Smooth muscle cell (in vitro differentiated cells): Measurements from ENCODE around the gene ELFN2. TPM values are rescaled to one million over a fixed set of nuclear protein-coding genes. Genes with fewer than 3 reads are reported as not detected.

Source experiments
- DNase-seq: peaks from one replicate; lab custom pipeline; 2025; ENCODE audit not compliant: unreplicated experiment; lab: John Stamatoyannopoulos, UW
- H2AFZ ChIP-seq: fragments of 200-600 bp; sonication (generic); 2 replicates; pipeline ENCODE4 v1.6.0; 2016; ENCODE audit warnings: antibody characterized with exemption, low read depth, mild to moderate bottlenecking
- H3F3A ChIP-seq: fragments of 200-600 bp; sonication (generic); 2 replicates; pipeline ENCODE4 v1.6.0; 2017; ENCODE audit warnings: antibody characterized with exemption, low read depth
- H3K27ac ChIP-seq: fragments of 200-600 bp; sonication (generic); 2 replicates; pipeline ENCODE4 v1.5.1; 2016; ENCODE audit warnings: low read depth, mild to moderate bottlenecking
- H3K27me3 ChIP-seq: fragments of 200-600 bp; sonication (generic); 2 replicates; pipeline ENCODE4 v1.6.1; 2016; ENCODE audit warnings: low read depth, mild to moderate bottlenecking
- H3K36me3 ChIP-seq: fragments of 200-600 bp; sonication (generic); 2 replicates; pipeline ENCODE4 v1.5.1; 2016; ENCODE audit warnings: low read depth
- H3K4me1 ChIP-seq: fragments of 200-600 bp; sonication (generic); 2 replicates; pipeline ENCODE4 v1.5.1; 2016; ENCODE audit warnings: low read depth
- H3K4me2 ChIP-seq: fragments of 200-600 bp; sonication (generic); 2 replicates; pipeline ENCODE4 v1.6.0; 2016; ENCODE audit warnings: mild to moderate bottlenecking
- H3K4me3 ChIP-seq: fragments of 200-600 bp; sonication (generic); 2 replicates; pipeline ENCODE4 v1.5.1; 2016; ENCODE audit warnings: mild to moderate bottlenecking
- H3K79me2 ChIP-seq: fragments of 200-600 bp; sonication (generic); 2 replicates; pipeline ENCODE4 v1.6.0; 2016; ENCODE audit warnings: low read depth, mild to moderate bottlenecking
- H3K9ac ChIP-seq: fragments of 200-600 bp; sonication (generic); 2 replicates; pipeline ENCODE4 v1.6.0; 2016; ENCODE audit warnings: low read depth
- H3K9me3 ChIP-seq: fragments of 200-600 bp; sonication (generic); replicated peaks from 2 replicates; pipeline ENCODE4 v1.5.1; 2016; ENCODE audit warnings: low read depth
- H4K20me1 ChIP-seq: fragments of 200-600 bp; sonication (generic); 2 replicates; pipeline ENCODE4 v1.6.0; 2016; ENCODE audit warnings: low read depth
- WGBS: methylation state at CpG from one replicate; pipeline ENCODE4 v1.1.7; 2016; ENCODE audit warnings: low lambda C conversion rate; 5-methylcytosine and 5-hydroxymethylcytosine counted together
- polyA plus RNA-seq: library from polyadenylated mRNA; unstranded; fragments of >200 nt; fragmentation: Nextera tagmentation; extraction: Ambion mirVana; gene quantifications from 2 replicates; pipeline ENCODE4 v1.2.1, GENCODE V29; 2016
- total RNA-seq: library from RNA; depleted of rRNA; stranded (reverse); fragments of >200 nt; gene quantifications from 2 replicates; pipeline ENCODE4 v1.2.3, GENCODE V29; 2014
- TF ChIP-seq, protein P1 (sequence below): fragments of 200-600 bp; sonication (generic); IDR thresholded peaks from 2 replicates; pipeline ENCODE4 v1.5.1; 2017; ENCODE audit warnings: borderline replicate concordance, mild to moderate bottlenecking, antibody characterized with exemption; ENCODE audit not compliant: insufficient read depth, poor library complexity, severe bottlenecking

Gene ELFN2
- total and polyA plus RNA-seq, 2 experiments from 2014 or later: 0.63 to 1.3 TPM

DNA sequence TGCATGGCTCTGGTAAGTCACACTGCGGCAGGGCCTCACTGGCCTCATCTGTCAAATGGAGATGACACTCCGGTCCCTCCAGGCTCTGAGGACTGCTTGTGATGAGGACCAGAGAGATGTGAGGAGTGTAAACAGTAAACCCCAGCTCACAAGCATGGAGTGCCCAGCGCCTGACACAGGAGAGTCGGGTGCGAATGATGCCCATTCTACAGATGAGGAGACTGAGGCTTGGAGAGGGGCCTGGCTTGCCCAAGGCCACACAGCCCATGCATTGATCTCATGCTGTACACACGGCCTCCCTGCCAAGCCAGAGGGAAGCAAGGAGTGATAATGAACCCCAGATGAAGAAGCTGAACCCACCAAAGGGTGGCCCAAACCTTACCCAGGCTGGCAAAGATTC, 37.2 kb downstream of the ELFN2 start:
- Histone ChIP-seq H2AFZ (no peak overlapping the region), H3K79me2 (no peaks in the 10 kb centered on the region), H3K4me3 (no peak overlapping the region), H3K4me1 (no peaks in the 10 kb centered on the region), H3K4me2 (no peak overlapping the region), H4K20me1 (no peaks in the 10 kb centered on the region), H3F3A (no peaks in the 10 kb centered on the region), H3K9me3 (no peaks in the 10 kb centered on the region), H3K27me3 (peaks cover 4% of the 10 kb centered on the region), H3K9ac (no peak overlapping the region), H3K36me3 (no peaks in the 10 kb centered on the region), H3K27ac (no peak overlapping the region)
- DNase-seq: no peak
- TF ChIP-seq, protein P1, sequence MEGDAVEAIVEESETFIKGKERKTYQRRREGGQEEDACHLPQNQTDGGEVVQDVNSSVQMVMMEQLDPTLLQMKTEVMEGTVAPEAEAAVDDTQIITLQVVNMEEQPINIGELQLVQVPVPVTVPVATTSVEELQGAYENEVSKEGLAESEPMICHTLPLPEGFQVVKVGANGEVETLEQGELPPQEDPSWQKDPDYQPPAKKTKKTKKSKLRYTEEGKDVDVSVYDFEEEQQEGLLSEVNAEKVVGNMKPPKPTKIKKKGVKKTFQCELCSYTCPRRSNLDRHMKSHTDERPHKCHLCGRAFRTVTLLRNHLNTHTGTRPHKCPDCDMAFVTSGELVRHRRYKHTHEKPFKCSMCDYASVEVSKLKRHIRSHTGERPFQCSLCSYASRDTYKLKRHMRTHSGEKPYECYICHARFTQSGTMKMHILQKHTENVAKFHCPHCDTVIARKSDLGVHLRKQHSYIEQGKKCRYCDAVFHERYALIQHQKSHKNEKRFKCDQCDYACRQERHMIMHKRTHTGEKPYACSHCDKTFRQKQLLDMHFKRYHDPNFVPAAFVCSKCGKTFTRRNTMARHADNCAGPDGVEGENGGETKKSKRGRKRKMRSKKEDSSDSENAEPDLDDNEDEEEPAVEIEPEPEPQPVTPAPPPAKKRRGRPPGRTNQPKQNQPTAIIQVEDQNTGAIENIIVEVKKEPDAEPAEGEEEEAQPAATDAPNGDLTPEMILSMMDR: no peak
- 94% methylated on average over 6 of the region's 6 CpGs for WGBS

DNA sequence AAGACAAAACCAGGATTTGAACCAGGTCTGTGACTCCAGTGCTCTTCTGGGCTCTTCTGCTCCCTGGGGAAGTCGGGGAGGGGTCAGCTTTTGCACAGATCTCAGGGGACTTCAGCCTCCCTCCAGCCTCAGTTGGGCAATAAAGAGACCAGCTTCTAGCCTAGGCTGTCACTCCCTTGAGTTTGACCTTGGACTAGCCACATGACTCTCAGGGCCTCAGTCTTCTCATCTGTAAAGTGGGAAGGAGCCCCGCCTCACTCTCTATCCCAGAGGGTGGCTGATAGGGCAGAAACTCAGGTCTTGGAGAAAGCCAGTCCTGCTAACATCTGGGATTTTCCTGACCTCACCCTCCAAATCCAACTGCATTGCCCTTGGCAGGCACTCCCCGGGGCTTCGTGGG, 38.7 kb downstream of the ELFN2 start:
- no peak for DNase-seq
- H3F3A ChIP-seq: no peaks in the 10 kb centered on the region
- H3K27ac ChIP-seq: no peak overlapping the region
- no peak overlapping the region for H3K4me2 ChIP-seq
- 97% methylated on average over 4 of the region's 4 CpGs for WGBS
- no peak overlapping the region for H3K9ac ChIP-seq
- no peaks in the 10 kb centered on the region for H3K36me3 ChIP-seq
- no peaks in the 10 kb centered on the region for H3K79me2 ChIP-seq
- H3K9me3 ChIP-seq: no peaks in the 10 kb centered on the region
- TF ChIP-seq, protein P1: no peak
- H3K27me3 ChIP-seq: peaks cover 4% of the 10 kb centered on the region
- no peaks in the 10 kb centered on the region for H4K20me1 ChIP-seq
- H2AFZ ChIP-seq: no peak overlapping the region
- H3K4me3 ChIP-seq: no peak overlapping the region
- no peaks in the 10 kb centered on the region for H3K4me1 ChIP-seq

DNA sequence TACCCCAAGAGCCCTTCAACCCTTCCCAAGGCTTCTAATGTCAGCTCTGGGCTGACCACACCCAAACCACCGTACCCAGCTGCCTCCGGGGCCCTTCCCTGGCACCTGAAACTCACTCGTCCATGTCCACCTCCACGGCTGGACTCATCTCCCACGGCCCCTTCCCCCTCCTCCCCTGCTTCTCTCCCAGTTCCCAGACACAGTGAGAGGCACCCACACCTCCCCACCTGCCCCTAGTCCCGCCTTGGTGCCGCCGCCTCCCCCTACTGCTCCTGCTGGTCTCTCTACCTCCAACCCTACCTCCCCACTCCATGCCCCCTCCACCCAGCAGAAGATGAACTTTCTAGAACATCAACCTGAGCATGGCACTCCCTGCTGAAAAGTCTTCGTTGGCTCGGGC, 39.5 kb downstream of the ELFN2 start:
- no peaks in the 10 kb centered on the region for H3F3A ChIP-seq
- H3K4me3 ChIP-seq: no peak overlapping the region
- H3K27ac ChIP-seq: no peak overlapping the region
- peaks cover 4% of the 10 kb centered on the region for H3K27me3 ChIP-seq
- H4K20me1 ChIP-seq: no peaks in the 10 kb centered on the region
- TF ChIP-seq, protein P1: no peak
- DNase-seq: no peak
- H3K36me3 ChIP-seq: no peaks in the 10 kb centered on the region
- no peak overlapping the region for H2AFZ ChIP-seq
- no peaks in the 10 kb centered on the region for H3K9me3 ChIP-seq
- H3K4me2 ChIP-seq: no peak overlapping the region
- H3K79me2 ChIP-seq: no peaks in the 10 kb centered on the region
- H3K4me1 ChIP-seq: no peaks in the 10 kb centered on the region
- 68% methylated on average over 9 of the region's 10 CpGs for WGBS
- no peak overlapping the region for H3K9ac ChIP-seq

DNA sequence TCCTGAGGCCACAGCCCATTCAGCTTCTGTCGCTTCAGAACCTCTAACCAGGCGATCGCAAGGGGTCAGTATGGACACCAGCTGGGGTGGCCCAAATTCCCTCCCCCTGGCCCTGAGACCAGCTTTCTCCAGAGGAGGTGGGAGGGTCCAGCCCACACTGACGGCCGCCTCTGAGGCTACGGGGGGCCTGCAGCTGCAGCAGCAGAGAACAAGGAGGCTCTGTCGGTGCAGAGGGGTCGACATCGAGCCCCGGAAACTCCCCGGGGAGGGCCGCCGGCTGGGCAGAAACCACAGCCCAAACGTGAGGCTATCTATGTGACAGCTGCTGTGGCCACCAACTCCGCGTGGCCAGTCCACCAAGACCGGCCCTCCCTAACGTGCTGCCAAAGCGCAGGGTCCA, 40.8 kb downstream of the ELFN2 start:
- H3K4me2 ChIP-seq: no peak overlapping the region
- H3K79me2 ChIP-seq: no peaks in the 10 kb centered on the region
- H3K9ac ChIP-seq: no peak overlapping the region
- no peaks in the 10 kb centered on the region for H3F3A ChIP-seq
- peaks cover 4% of the 10 kb centered on the region for H3K27me3 ChIP-seq
- DNase-seq: no peak
- H3K4me3 ChIP-seq: no peak overlapping the region
- no peak overlapping the region for H2AFZ ChIP-seq
- H3K27ac ChIP-seq: no peak overlapping the region
- no peaks in the 10 kb centered on the region for H3K4me1 ChIP-seq
- H4K20me1 ChIP-seq: no peaks in the 10 kb centered on the region
- H3K36me3 ChIP-seq: no peaks in the 10 kb centered on the region
- no peaks in the 10 kb centered on the region for H3K9me3 ChIP-seq
- WGBS: 87% methylated on average over 19 of the region's 19 CpGs
- TF ChIP-seq, protein P1: no peak
